HG02943 (cell line): ENCODE measurements around the gene GPR142.

ENCODE experiments used
- ATAC-seq: cut with Tn5 transposase; IDR thresholded peaks from one replicate; pipeline ENCODE4 v1.9.1; 2021; ENCODE audit warnings: mild to moderate bottlenecking, low read depth, moderate library complexity; ENCODE audit not compliant: unreplicated experiment

GPR142 gene

GRCh38 chr17:74343526-74344284 is 23.6 kb upstream of the GPR142 start:
- no peak for ATAC-seq

GRCh38 chr17:74344658-74345057 is 22.6 kb upstream of the GPR142 start:
- no peak for ATAC-seq

DNA sequence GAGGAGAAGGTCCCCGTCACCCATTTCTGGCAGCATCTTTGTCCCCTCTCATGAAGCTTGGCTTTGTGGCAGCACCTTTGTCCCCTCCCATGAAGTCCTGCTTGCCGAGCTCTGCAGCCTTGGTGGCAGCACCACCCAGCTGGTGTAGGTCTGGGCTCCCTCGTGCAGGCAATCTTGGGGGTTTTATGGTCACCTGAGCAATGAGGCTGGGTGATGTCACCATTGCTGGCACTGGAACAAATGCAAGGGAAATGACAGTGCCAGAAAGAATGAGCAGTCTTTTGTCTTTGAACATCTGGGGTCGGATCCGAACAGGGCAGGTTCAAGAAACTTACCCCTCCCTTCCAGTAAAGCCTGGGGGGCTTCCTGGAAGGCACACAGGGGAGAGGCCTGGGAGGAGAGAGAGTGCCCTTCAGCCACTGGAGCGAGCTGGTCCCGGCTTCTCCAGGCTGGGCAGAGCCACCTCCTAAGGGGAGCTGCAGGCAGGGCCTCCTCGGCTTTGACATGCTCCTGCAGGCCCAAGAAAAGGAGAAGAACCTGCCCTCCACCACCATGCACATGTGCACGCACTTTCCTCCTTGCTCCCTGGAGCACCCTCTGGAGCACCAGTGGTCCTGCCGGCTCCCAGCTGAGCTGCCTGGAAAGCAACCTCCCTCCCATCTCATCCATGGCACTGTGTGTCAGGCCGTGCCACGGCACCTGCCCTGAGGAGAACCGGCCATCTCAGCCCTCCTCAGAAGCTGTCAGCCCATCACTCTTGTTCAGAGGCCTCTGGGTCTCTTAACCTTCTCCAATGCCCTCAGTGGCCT is 21.7 kb upstream of the GPR142 start:
- ATAC-seq, result no peak

DNA sequence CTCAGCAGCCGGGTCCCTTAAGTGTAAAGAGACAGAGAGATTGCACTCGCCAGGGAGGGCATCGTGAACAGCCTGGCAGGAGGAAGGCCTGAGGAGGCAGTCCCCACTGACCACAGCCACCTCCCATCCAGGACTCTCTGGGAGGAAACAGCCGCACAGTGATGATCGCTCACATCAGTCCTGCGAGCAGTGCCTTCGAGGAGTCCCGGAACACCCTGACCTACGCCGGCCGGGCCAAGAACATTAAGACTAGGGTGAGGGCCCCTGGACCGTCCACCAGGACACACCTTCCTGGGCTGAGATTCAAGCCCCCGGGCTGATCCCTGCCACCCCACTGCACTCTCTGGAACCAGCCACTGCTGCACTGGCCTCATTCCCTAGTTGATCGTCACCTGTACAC is 19.7 kb upstream of the GPR142 start:
- no peak for ATAC-seq

DNA sequence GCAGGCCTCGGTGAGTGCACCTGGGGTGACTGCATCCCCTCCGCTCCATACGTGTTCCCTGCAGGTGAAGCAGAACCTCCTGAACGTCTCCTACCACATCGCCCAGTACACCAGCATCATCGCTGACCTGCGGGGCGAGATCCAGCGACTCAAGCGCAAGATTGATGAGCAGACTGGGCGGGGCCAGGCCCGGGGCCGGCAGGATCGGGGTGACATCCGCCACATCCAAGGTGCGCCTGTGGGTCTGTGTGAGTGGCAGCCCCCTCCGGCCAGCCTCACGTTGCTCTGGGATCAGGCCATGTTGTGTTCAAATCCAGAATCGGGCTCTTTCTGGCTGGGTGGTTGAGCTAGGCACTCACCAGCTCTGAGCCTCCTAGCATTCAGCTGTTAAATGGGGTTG is 18.2 kb upstream of the GPR142 start:
- no peak for ATAC-seq

- no peak for ATAC-seq
Measured at GRCh38 chr17:74350486-74350885, 16.8 kb upstream of the GPR142 start.

DNA sequence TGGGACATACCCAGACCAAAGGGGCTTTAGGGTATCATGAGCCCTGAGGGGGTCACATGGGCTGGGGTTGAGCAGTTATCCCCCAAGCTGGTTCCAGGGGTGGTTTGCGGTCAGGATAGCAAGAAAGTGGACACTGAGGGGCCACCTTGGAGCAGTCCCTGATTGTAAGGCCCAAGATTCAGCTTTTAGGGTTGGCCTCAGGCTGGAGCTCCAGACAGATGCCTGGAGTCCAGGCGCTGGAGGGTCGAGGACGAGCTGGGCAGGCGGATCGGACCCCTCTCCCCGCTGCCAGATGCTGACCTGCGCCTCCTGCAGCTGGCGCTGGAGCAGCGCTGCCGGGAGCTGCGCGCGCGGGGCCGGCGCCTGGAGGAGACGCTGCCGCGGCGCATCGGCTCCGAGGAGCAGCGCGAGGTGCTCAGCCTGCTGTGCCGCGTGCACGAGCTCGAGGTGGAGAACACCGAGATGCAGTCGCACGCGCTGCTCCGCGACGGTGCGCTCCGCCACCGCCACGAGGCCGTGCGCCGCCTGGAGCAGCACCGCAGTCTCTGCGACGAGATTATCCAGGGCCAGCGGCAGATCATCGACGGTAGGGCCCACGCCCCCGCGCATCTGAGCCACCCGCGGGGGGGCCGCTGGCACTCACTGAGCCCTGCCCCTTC is 15.6 kb upstream of the GPR142 start:
- ATAC-seq, result no peak

DNA sequence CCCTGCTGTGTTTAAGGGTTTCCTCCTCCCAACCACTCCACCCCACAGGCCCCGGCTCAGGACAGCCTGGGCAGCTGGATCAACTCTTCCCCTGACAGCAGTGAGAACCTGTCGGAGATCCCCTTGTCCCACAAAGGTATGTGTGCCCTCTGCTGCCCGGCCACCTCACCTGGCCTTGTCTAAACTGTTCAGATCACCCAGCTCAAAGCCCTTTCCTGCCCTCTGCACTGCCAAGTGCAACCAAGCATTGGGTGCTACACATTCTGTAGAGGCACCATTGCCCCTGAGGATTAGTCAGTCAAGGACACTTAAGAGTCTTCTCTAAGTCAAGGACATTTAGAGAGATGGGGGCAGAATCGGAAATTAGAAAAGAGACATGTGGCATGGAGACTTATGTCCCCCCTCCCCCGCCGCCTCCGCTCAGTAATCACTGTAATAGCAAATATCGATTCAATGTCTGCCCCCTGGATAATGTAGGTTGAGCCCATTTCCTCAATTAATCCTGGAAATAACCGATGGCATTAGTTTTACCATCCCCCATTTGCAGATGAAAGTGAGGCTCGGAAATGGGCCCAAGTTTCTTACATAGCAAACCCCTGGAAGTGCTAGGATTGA is 13.8 kb upstream of the GPR142 start:
- no peak for ATAC-seq

GRCh38 chr17:74354123-74354522 is 13.2 kb upstream of the GPR142 start:
- no peak for ATAC-seq

DNA sequence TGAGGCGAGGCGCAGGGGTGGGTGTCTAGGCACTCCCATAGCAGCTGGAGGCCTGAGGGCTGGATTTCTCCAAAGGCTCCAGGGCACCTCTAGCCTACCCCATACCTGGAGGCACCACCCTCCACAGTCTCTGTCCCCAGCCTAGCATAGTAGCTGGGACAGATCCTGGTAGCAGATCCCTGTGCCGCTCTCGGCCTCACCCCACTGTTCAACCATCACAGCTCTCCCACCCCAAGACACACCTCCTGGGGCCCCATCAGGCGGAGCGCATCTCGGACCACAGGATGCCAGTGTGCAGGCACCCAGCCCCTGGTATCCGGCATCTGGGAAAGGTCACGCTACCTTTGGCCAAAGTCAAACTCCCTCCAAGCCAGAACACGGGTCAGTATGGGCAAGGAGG is 12.7 kb upstream of the GPR142 start:
- ATAC-seq, result no peak

- no peak for ATAC-seq
Measured at GRCh38 chr17:74355065-74355464, 12.2 kb upstream of the GPR142 start.

DNA sequence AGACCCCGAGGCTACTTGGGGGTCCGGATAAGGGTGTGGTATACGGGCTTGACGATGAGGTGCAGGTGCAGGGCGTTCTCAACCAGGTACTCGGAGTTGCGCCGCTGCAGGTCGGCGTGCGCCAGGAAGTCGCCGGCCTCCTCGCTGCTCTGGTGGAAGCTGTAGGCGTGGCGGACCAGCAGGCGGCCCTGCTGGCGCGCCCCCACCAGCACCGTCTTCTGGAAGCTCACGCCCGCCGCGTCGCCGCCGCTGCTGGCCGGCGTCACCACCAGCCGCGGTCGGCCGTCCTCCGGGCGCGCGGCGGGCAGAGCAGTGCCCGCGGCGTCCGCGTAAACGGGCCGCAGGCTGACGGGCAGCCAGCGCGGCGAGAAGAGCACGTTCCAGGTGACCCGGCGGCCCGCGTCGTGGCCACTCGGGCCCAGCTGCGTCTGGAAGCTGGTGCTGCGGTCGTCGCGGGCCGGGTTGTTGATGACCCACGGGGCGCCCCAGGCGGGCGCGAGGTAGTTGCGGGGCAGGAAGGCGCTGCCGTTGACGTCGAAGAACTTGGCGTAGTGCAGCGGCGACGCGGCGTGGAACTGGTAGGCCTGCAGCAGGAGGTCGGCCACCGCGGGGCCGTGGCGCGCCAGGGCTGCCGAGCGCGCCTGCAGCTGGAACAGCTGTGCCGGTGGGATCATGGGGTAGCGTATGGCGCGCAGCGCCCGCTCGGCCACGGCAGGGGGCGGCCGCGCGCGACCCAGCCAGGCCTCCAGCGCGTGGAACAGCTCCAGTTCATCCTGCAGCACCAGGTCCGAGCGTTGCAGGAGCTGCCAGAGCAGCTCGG is 10.4 kb upstream of the GPR142 start:
- no peak for ATAC-seq

DNA sequence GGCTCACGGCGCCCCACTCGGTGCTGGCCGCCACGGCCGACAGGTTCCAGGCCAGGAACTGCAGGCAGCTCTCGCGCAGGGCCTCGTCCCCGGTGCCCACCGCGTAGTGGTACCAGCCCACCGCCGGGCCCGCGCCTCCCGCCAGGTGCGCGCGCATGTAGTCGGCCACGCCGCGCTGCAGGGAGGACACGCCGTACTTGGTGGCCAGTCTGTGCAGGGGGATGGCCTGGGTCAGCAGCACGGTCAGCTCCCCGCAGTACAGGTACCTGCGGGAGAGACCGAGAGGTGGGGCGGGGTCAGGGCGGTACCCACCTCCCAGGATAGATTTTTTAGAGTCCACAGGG is 9.9 kb upstream of the GPR142 start:
- no peak for ATAC-seq

DNA sequence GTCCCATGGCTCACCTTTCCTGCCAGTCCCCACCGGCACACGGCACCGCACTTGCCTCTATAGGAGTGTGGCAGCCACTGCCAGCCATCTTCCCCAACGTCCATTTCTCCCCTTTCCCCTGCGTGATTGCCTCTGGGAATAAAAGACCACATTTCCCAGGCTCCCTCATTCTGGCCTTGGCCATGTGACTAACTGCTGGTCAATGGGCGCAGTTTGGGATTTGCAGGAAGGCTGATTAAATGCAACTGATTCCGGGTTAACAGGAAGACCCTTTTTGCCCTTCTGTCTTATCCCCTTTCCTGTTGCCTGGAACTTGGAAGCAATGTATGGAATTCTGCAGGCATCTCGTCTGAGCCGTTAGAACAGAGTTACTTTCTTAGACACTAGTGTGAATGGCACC is 8.6 kb upstream of the GPR142 start:
- no peak for ATAC-seq

DNA sequence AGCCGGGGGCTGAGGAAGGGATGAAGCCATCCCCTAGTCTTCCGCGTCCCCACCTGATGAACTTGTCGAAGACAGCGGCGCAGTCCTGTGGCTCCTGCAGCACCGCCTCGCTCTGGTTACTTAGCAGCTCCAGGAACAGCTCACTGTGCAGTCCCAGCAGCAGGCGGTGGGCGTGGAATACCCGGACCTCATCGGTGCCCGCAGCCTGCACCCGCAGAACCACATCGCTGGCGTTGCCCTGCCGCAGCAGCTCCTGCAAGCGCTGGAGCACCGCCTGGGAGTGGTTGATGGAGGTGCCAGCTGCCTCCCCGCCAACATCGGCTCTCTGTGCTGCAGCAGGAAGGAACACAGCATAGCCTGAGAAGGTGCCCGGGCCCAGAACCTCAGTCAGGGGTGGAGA is 7.4 kb upstream of the GPR142 start:
- no peak for ATAC-seq

DNA sequence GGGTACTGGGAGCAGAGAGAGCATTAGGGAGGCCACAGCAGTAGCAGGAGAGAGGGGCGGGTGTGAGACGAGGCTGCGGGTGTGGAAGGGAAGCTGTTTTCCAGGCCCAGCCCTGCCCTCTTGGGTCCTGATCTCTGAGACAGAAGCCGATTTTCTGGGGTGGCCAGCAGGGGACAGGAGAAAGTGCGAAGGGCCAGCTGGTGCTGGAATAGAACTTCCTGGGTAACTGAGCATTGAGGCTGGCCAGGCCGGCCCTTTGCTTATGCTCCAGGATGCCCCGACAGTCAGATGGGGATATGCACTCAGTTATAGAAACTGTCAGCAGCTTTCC is 6.4 kb upstream of the GPR142 start:
- ATAC-seq, result no peak

- ATAC-seq, result no peak
Measured at GRCh38 chr17:74361230-74362068, 5.9 kb upstream of the GPR142 start, which contains the start of gene BTBD17. Gene BTBD17 (minus strand): TSS chr17:74361868. CDS start chr17:74361819, 49 bp downstream.

DNA sequence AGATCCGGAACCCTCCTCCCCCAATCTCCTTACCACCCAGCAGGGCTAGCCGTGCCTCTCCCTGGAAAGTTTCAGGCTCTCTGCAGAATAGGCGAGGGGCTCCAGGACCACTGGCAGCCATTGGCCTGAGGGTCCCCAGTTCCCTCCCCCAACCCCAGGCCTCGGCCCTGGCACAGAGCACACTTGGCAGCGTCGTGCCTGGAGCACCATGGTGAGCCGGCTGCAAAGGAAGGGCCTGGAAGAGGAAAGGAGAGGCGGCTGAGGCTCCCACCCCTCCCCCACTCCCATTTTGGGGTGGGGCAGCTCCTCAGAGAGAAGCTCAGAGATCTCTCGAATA is 5.3 kb upstream of the GPR142 start:
- ATAC-seq, result no peak

DNA sequence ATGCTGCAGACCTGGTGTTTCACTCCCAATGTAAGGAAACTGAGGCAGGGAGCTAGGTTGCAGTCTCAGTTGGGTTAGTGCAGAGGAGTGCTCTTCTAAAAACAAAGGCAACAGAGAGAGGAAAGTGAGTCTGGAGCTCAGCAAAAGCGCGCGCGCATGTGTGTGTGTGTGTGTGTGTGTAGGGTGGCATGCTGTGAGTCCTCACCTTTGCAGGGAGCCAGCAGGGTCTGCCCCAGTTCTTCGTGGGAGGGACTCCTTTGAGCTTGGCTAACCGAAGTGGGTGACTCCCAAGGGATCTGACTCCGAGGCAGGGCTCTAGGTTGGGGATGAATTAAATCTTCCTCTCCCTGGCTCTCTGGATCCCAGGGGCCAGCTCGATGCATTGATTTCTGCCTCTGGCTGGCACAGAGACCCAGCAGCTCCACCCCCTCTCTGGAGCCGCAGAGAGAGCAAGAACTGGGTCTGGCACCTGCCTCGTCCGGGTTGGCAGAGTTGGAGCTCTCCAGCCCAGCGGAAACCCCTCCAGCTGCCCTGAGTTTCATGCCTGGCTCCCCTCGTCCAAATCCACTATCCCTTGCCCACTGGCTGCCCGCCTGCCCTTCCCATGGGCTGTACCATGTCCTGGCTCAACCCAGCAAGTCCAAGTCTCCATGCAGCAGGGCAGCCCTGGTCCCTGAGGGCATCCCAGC is 4.4 kb upstream of the GPR142 start:
- no peak for ATAC-seq
